NCI-H2107 (cell line): ENCODE measurements around the gene ANO3.

ENCODE experiments used
- DNase-seq: peaks from one replicate; lab custom pipeline; 2025; lab: John Stamatoyannopoulos, UW

ANO3 gene

GRCh38 chr11:26493616-26494015 lies 161.7 kb downstream of the ANO3 start:
- no peak for DNase-seq

- no peak for DNase-seq
Measured at GRCh38 chr11:26507229-26507628, 175.3 kb downstream of the ANO3 start.

GRCh38 chr11:26510164-26510563 lies 178.2 kb downstream of the ANO3 start:
- DNase-seq, result no peak

- no peak for DNase-seq
Measured at GRCh38 chr11:26510756-26511155, 178.8 kb downstream of the ANO3 start.

GRCh38 chr11:26512196-26512595 lies 180.3 kb downstream of the ANO3 start:
- no peak for DNase-seq

- DNase-seq, result no peak
Measured at GRCh38 chr11:26519469-26519868, 187.5 kb downstream of the ANO3 start.

- no peak for DNase-seq
Measured at GRCh38 chr11:26522912-26523610, 191.1 kb downstream of the ANO3 start.

- DNase-seq, result no peak
Measured at GRCh38 chr11:26527685-26528084, 195.8 kb downstream of the ANO3 start.

GRCh38 chr11:26537341-26537740 lies 205.4 kb downstream of the ANO3 start:
- DNase-seq, result no peak

- DNase-seq, result no peak
Measured at GRCh38 chr11:26539517-26539916, 207.6 kb downstream of the ANO3 start.

GRCh38 chr11:26541870-26542269 lies 209.9 kb downstream of the ANO3 start:
- DNase-seq, result no peak

GRCh38 chr11:26549176-26549575 lies 217.2 kb downstream of the ANO3 start:
- no peak for DNase-seq

GRCh38 chr11:26550022-26550421 lies 218.1 kb downstream of the ANO3 start:
- no peak for DNase-seq

GRCh38 chr11:26551186-26551801 lies 219.4 kb downstream of the ANO3 start:
- no peak for DNase-seq

GRCh38 chr11:26553182-26553581 lies 221.3 kb downstream of the ANO3 start:
- DNase-seq, result no peak

GRCh38 chr11:26554455-26554854 lies 222.5 kb downstream of the ANO3 start:
- no peak for DNase-seq

- no peak for DNase-seq
Measured at GRCh38 chr11:26556582-26556981, 224.7 kb downstream of the ANO3 start.

GRCh38 chr11:26557666-26558065 lies 225.7 kb downstream of the ANO3 start:
- no peak for DNase-seq

- DNase-seq, result no peak
Measured at GRCh38 chr11:26558190-26558589, 226.3 kb downstream of the ANO3 start.

GRCh38 chr11:26569646-26570045 lies 237.7 kb downstream of the ANO3 start:
- no peak for DNase-seq

GRCh38 chr11:26571861-26572654 lies 240.1 kb downstream of the ANO3 start, which contains the start of gene MUC15:
Gene MUC15, minus strand, starts transcription at chr11:26572263. Its CDS starts 5,169 bp downstream, at chr11:26567094.
- DNase-seq, result no peak

GRCh38 chr11:26572770-26573402 lies 241.0 kb downstream of the ANO3 start:
- no peak for DNase-seq
